Skeletal muscle tissue (tissue), 5 donors: ENCODE data around the gene MYO1E. TPM values are rescaled to one million over a fixed set of nuclear protein-coding genes. Genes with fewer than 3 reads are reported as not detected.
A peak's percentile ranks its signal among the peaks of the same experiment; 100 is the strongest.

ENCODE experiments used
- H3K27ac ChIP-seq: one replicate; pipeline ENCODE4 v1.7.0; 2013; ENCODE audit warnings: mild to moderate bottlenecking, low read depth, low read length, inconsistent platforms
- H3K27me3 ChIP-seq, 3 donors: one replicate each; pipeline ENCODE4 v1.7.0; 2013; ENCODE audit warnings: low read length in 3 of 3; ENCODE audit not compliant: control insufficient read depth in 3 of 3, insufficient read depth in 3 of 3
- H3K36me3 ChIP-seq, 3 donors: one replicate each; pipeline ENCODE4 v1.7.0; 2013; ENCODE audit warnings: low read length in 3 of 3; ENCODE audit not compliant: control insufficient read depth in 3 of 3, insufficient read depth in 3 of 3
- H3K4me1 ChIP-seq, 3 donors: one replicate each; pipeline ENCODE4 v1.7.0; 2013; ENCODE audit warnings: low read length in 3 of 3, mild to moderate bottlenecking in 3 of 3; ENCODE audit not compliant: control insufficient read depth in 3 of 3, insufficient read depth in 3 of 3
- H3K4me3 ChIP-seq, 3 donors: one replicate each; pipeline ENCODE4 v1.7.0; 2013; ENCODE audit warnings: low read length in 3 of 3
- H3K9ac ChIP-seq, 3 donors: one replicate each; pipeline ENCODE4 v1.7.0; 2013; ENCODE audit warnings: low read length in 3 of 3, mild to moderate bottlenecking in 3 of 3, moderate library complexity in 2 of 3, low read depth in 1 of 3
- H3K9me3 ChIP-seq, 3 donors: one replicate each; pipeline ENCODE4 v1.7.0; 2013; ENCODE audit warnings: low read length in 3 of 3; ENCODE audit not compliant: control insufficient read depth in 3 of 3
- small RNA-seq: library from RNA; depleted of rRNA; stranded (forward); fragments of <200 nt; gene quantifications from one replicate; pipeline ENCODE3, GENCODE V24; 2014
- total RNA-seq: library from RNA; depleted of rRNA; stranded (reverse); fragments of >200 nt; gene quantifications from one replicate; pipeline ENCODE4 v1.2.3, GENCODE V29; 2014
- donor health status: Osteomylitis.

MYO1E gene
- total RNA-seq, 1 donor from 2014 or later: 29.7 TPM

- Histone ChIP-seq H3K4me1 (no peaks in the 10 kb centered on the region), H3K27ac (no peak overlapping the region), H3K4me3 (no peak overlapping the region), H3K9ac (no peak overlapping the region), H3K9me3 (no peaks in the 10 kb centered on the region), H3K36me3 (peaks cover 18 to 43% (median 38%) of the 10 kb centered on the region in 3 donors), H3K27me3 (no peaks in the 10 kb centered on the region)
Observed at GRCh38 chr15:59094077-59094476, 278.6 kb downstream of the MYO1E start.

DNA sequence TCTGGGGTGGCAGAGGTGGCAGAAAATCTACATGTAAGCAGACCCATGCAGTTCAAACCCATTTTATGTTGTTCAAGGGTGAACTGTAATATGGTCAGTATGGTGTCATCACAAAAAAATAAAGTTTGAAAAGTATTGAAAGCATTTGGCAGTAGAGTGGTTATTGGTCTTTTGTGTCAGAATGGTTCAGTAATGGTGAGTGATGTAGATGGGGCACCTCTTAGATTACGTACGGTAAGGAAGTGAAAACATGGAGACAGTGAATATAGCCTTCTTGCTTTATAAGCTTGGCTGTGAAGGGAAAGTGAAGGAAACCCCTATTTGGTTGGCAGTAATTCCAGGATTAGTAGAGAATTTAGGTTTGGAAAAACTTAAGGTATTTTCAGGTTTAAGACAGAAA, 284.9 kb downstream of the MYO1E start:
- Histone ChIP-seq H3K27ac (no peak overlapping the region), H3K9ac (no peak overlapping the region), H3K27me3 (no peaks in the 10 kb centered on the region), H3K4me3 (no peak overlapping the region), H3K4me1 (no peaks in the 10 kb centered on the region), H3K36me3 (peaks cover 10 to 42% (median 39%) of the 10 kb centered on the region in 3 donors), H3K9me3 (no peaks in the 10 kb centered on the region)

Small RNA genes within 50 kb of the gene (small RNA-seq; reads per million reads assigned to genes)
- 0.37 reads per million, percentile 46 among the genes with 10 or more reads in this experiment for gene MIR2116
- not detected for gene RF00019
- not detected for gene RNU4-80P
- gene RNU6-212P: not detected

Other genes starting within 250 kb of the MYO1E start
- gene LDHAL6B, start 166.0 kb downstream of the MYO1E start, total RNA-seq: not detected
- gene FAM81A, start 65.3 kb upstream of the MYO1E start, total RNA-seq: 0.52 TPM
- gene GCNT3, start 238.9 kb upstream of the MYO1E start, total RNA-seq: not detected